HG02571 (cell line): ENCODE results near the gene ZNF678.

Experiments used
- ATAC-seq: cut with Tn5 transposase; IDR thresholded peaks from one replicate; pipeline ENCODE4 v1.9.1; 2021; ENCODE audit warnings: mild to moderate bottlenecking, moderate library complexity; ENCODE audit not compliant: unreplicated experiment

ZNF678 gene

DNA sequence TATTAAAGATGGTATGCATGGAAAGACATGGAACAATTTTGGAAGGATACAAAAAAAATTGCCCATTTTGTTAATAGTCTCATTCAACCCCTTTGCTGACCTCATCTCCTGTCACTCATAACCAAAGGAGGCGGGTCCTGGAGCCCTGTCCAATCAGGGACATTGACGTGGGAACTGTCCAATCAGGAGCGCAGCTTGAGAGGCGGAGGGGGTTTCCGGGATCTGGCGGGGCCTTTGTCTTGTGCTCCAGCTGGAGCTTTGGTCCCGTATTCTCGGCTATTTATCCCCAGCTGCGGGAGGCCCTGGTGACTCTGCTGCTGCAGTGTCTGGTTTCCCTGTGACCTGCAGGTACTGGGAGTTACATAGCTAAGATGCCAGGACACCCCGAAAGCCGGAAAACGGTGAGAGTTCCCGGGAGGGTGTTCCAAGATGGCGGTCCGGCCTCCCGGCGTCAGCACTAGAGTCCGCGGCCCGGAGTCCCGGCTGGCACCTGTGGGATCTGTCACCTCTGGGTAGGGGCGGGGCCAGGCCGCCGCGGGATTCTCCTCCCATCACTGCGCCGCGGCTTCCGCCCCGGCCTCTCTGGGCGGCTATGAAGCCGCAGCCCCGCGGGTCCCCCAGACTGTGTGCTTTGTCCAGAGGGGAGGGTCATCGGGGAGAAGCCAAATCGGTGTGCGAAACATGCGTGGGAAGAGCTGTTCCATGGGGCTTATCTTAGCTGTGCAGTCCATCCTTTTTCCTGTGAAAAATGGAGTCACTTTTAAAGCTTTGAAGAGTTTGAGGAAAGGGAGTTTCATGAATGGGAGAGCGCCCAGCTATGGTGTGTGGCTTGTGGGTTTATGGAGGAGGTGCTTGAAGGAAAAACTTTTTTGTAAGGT lies at the start of gene ZNF678:
Gene ZNF678, plus strand, starts transcription at position 233 of the 878 bp plus-strand sequence. CDS start 87,436 bp downstream, outside the sequence.
- peak; percentile 97 for ATAC-seq

DNA sequence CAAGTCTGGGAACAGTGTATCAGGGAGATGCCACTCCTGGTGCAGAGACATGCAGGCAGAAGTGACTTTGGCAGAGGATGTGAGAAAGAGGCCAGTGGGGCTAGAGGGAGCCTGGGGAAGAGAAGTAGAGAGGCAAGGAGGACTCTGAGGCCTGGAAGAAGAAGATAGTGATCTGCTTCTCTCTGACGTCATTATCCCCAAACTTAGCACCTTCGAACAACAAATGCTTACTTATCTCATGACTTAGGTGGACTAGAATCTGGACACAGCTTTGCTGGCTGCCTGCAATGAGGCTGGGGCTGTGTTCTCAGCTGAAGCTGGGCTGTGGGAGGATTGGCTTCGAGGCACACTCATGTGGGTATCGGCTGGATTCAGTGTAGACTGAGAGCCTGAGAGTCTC lies 44.5 kb upstream of the ZNF678 start:
- ATAC-seq = no peak

- no peak for ATAC-seq
Observed at GRCh38 chr1:227521782-227522181, 41.6 kb upstream of the ZNF678 start.

DNA sequence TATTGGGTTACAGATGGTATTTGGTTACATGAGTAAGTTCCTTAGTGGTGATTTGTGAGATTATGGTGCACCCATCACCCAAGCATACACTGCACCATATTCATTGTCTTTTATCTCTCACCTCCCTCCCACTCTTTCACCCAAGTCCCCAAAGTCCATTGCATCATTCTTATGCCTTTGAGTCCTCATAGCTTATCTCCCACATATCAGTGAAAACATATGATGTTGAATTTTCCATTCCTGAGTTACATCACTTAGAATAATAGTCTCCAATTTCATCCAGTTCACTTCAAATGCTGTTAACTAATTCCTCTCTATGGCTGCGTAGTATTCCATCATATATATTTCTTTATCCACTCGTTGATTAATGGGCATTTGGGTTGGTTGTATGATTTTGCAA lies 36.8 kb upstream of the ZNF678 start:
- no peak for ATAC-seq

DNA sequence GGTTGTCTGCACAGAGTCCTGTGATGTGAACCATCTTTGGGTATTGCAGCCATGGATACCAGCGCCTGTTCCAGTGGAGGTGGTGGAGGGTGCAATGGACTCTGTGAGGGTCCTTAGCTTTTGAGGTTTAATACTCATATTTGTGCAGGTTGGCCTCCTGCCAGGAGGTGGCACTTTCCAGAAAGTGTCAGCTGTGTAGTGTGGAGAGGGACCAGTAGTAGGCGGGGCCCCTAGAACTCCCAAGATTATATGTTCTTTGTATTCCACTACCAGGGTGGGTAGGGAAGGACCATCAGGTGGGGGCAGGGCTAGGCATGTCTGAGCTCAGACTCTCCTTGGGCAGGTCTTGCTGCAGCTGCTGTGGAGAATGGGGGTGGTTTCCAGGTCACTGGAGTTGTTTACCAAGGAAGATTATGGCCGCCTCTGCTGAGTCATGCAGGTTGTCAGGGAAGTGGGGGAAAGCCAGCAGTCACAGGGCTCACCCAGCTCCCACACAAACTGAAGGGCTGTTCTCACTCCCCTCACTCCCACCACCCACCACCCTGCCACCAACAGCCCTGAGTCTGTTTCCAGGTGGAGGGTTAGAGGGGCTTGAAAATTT lies 31.2 kb upstream of the ZNF678 start:
- ATAC-seq = no peak

GRCh38 chr1:227540170-227541098 lies 22.9 kb upstream of the ZNF678 start:
- no peak for ATAC-seq

- ATAC-seq = no peak
Observed at GRCh38 chr1:227541129-227541528, 22.2 kb upstream of the ZNF678 start.

DNA sequence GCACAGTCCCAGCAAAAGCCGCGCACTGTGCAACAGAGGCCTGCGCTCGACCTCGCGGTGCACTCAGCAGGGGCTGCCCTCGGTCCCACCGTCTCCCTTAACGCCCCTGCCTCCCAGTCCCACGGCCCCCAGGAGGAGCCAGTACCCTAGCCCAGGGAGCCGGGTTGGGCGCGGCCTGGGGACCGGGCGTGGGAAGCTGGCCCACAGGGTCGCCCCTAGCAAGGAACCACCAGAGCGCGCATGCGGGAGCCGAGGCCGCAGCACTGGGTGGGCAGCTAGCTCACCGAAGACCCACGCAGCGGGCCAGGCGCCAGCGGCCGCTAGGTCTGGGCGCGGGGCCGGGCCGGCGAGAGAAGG lies 21.6 kb upstream of the ZNF678 start:
- no peak for ATAC-seq

DNA sequence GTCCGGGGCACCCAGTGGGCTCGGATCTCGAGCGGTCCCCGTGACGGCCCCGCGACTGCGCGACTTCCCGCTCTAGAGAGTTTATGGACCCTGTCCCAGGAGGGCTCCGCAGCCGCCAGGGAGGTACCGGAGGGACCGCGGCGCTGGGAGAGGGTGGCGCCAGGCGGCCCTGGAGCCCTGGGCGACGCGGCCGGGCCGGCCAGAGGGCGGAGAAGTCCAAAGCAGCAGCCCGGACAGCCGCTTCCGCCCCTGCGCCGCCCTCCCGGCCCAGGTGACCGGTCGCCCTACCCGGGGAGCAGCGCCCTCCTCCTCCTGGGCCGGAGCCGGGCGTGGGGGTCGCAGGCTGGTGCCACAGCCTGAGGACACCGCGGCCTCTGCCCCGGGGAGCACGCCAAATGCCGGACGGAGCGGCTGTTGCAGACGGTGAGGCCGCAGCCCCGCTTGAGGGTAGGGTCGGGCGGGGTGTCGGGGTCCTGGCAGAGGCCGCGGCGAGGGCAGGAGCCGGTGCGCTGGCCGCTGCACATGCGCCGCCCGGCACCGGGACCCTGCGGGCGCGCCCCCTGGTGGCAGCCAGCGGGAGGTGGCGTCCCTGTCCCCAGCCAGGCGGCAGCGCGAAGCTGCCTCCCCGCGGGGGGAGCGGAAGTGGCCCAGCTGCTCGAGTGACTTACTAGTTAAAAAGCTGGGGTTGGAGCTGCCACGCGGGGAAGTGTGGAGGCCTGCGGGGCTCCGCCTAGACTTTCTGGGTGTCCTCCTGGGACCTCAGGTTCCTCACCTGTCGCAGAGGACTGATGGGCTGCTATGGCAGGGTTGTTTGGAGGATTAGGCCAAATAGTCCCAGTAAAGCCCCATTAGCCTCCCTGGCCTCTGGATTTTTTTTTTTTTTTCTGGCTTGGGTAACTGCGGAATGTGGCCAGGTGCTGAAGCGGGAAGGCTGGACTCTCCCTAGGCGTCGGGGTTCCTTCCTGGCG lies 20.9 kb upstream of the ZNF678 start:
- ATAC-seq = peak; percentile 94

DNA sequence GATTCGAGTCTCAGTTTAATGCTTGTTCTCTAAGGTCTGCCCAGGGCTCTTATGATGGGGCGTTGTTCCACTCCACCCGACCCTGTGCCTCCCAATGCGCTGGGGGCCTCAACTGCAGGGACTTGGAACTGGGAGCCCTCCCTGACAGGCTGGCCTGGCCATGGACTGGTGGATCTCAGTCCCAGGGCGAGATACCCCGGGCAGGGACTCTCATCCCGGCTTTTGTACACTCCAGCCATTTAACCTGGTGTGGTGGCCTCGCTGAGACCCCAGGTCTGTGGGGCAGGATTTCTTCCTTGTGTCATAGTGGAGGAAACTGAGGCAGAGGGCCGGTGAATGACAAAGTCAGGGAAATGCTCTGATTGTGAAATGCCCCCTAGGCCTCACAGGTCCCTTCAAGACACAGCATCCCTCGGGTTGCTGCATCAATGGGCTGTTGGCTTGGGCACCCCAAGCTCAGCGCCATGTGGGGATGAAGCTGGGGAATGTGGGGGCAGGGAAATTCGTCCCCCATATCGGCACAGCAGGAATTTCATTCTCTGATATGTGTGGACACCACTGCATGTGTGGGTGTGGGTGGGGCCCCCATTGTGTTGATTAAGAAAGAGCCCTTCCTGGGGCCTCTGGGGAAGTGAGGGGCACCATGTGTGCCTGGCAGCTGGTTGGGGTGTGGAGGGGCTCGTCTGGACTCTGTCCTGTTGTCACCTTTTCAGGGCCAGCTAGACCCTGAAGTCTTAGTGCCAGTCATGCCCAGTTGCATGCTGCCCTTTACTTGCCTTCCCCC lies 19.9 kb upstream of the ZNF678 start:
- no peak for ATAC-seq

DNA sequence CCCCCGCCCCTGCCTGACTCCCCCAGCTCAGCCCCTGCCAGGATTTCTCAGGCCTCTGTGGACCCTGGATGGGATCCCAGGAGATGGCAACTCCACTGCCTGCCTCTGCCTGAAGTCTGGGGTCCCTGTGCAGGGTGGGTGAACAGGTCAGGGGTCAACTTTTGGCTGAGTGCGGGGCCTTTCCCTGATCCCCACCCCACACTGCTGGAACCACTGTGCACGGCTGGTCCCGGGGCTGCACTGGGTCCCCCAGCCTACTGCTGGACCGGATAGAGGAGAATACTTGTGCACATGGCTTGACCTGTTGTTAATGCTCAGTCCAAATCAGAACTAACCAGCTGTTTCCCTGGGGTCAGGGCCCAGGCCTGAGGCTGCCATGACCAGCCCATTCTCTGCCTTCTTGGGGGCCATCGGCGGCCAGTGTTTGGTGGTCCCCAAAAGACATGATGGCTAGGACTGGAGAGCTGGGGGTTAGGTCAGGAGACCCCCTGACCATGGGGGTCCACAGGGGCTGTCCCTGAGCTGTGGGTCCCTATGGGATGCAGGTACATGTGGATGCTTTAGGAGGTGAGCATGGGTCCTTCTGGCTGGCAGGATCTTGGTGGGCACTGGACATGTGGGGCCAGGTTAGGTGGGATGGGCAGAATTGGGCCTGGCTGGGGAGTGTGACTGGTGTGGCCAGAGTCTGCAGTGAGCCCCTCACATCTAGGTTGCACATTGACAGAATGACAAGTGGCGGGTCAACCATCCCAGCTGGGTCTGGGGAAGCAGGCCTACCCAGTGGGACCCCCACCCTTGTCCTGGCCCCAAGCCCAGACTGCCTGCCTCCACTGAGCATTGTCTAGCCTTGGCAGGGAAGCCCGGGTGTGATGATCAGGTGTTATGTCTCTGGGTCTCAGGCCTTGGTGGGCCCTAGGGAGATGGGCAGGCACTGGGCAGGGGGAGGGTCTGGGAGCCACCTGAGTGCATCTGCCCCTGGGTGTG lies 19.0 kb upstream of the ZNF678 start:
- ATAC-seq = no peak

DNA sequence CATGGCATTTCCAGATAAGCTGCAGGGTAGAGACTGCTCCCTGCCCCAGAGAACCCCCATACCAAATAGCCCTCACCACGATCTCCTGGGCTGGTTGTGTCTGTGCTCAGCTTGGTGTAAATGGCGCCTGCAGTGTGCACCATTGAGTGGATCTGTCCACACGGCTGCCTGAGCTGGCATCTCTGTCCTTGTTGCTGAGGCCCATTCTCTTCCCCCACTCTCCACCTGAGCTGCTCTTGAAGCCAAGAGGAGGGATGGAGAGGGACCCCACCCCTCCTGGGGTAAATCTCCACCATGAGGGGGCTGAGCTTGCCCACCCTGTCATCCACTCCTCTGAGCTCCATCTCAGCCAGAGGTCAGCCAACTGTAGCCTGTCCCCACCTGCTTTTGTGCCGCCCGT lies 18.0 kb upstream of the ZNF678 start:
- no peak for ATAC-seq

DNA sequence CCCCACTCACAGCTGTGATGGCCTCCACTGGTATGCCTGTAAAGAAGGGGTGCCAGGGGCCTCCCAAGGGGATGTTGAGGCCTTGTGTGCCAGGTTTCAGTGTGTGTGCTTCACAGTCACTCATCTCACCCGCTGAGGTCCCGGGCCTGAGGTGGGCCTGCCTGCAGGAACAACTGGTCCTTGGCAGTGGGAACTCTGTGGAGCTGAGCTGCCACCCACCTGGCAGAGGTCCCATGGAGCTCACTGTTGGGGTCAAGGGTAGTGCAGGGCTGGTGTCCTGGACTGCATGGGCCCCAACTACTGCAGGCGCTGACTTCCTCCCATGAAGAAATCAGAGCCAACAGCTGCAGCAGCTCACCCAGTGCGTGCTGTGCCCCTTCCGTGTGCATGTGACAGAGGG lies 17.3 kb upstream of the ZNF678 start:
- ATAC-seq = no peak

GRCh38 chr1:227546598-227547309 lies 16.6 kb upstream of the ZNF678 start:
- no peak for ATAC-seq

GRCh38 chr1:227547310-227548118 lies 15.8 kb upstream of the ZNF678 start:
- ATAC-seq = no peak

DNA sequence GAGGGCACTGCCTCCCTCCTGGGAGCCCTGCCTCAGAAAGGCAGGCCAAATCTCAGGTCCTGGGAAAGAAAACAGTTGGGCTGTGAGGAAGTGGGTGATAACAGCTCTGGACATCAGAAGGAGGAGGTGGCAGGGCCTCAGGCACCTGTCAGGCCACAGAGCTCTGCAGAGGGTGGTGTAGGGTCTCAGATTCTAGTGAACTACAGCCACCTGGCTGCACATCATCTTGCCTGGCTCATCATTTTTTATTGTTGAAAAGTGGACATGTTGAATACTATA lies 15.3 kb upstream of the ZNF678 start:
- no peak for ATAC-seq

- no peak for ATAC-seq
Observed at GRCh38 chr1:227548448-227548847, 14.9 kb upstream of the ZNF678 start.
